ENCODE measurements around the gene TSHZ3. TPM values are rescaled to one million over a fixed set of nuclear protein-coding genes. Genes with fewer than 3 reads are reported as not detected.

The TSHZ3 gene
- total and polyA plus RNA-seq, 2 of the 13 experiments (the other 11 are each of a cell fraction or from before 2014, with no cell fraction given): not detected

DNA sequence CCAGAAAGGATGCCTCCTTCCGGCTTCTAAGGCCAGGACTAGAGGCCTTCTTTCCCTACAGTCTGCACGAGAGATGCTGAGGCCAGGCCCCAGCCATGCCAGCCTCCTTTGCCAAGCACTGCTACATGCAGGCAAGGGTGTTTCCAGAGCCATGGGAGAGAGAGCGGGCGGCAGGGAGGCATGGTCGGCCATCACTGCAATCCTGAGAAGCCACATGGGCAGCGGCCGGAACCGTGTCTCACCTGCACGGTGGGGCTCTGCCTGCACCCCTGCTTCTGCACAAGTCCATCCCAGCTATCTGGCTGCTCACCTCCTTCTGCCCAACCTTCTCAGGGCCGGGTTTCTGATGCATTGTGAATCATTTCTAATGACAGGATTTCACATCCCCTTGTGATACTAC is 35.1 kb downstream of the TSHZ3 start (continued):
- no peak for TF ChIP-seq ZNF816 (CRISPR knock-in tag; IDR thresholded peaks at IDR 0.05; ENCODE audit: borderline replicate concordance)

GRCh38 chr19:31313291-31314030 is 35.8 kb downstream of the TSHZ3 start:
- TF ChIP-seq FOSL2 (CRISPR knock-in tag; IDR thresholded peaks at IDR 0.05) (no peak), PAF1 (CRISPR knock-in tag; IDR thresholded peaks at IDR 0.05) (no peak), GFI1 (CRISPR knock-in tag; IDR thresholded peaks at IDR 0.05; ENCODE audit: borderline replicate concordance) (no peak), KDM5A (IDR thresholded peaks at IDR 0.05; ENCODE audit: borderline replicate concordance, low read length) (no peak)
- TF ChIP-seq, protein P1, sequence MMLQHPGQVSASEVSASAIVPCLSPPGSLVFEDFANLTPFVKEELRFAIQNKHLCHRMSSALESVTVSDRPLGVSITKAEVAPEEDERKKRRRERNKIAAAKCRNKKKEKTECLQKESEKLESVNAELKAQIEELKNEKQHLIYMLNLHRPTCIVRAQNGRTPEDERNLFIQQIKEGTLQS (CRISPR knock-in tag; IDR thresholded peaks at IDR 0.05): no peak
- ATAC-seq: no peak
- peaks cover 0 to 3% of the 10 kb centered on the region in 2 experiments; a peak in 1 of 5 replicates for H3K27me3 ChIP-seq (ENCODE audit: control insufficient read depth in 1 of 2, insufficient read depth in 2 of 2, low read length in 2 of 2)
- intact Hi-C loops (cut with micrococcal nuclease; ENCODE audit: unreplicated experiment): no loop called here
- BruUV-seq (replicated peaks): no TSS peak
- H3K79me2 ChIP-seq (ENCODE audit: insufficient read depth, low read length): no peaks in the 10 kb centered on the region
- no peak overlapping the region for H3K9ac ChIP-seq (ENCODE audit: insufficient read depth, low read depth, low read length)
- DNase-seq (ENCODE audit: low spot score): no peak
- H3K27ac ChIP-seq (ENCODE audit: extremely low read length, insufficient read depth, low read length): no peak overlapping the region
- in situ Hi-C loops (cut with HindIII; ENCODE audit: extremely low pct_ligation_motif_present, low pct_unique_long_range_greater_than_20kb): no loop called here
- CTCF ChIA-PET (ENCODE audit: low intra/inter-chr PET ratio, low total read pairs): no interaction called here
- 24% methylated on average over 13 of the region's 20 CpGs for WGBS (ENCODE audit: low lambda C conversion rate)
- H3K4me1 ChIP-seq (ENCODE audit: insufficient read depth, low read length): no peaks in the 10 kb centered on the region
- no peaks in the 10 kb centered on the region for H3K36me3 ChIP-seq (replicated peaks in 1 of 2; ENCODE audit: control insufficient read depth in 1 of 2, insufficient read depth in 2 of 2, low read length in 2 of 2)
- POLR2A ChIA-PET: no interaction called here
- no peaks in the 10 kb centered on the region for H3K9me3 ChIP-seq (ENCODE audit: low read length)
- no peak overlapping the region for H2AFZ ChIP-seq (ENCODE audit: low read length)
- H4K20me1 ChIP-seq (ENCODE audit: insufficient read depth, low read length): no peaks in the 10 kb centered on the region
- H3K4me3 ChIP-seq (replicated peaks in 1 of 3; ENCODE audit: insufficient read depth in 1 of 3, low read depth in 2 of 3, low read length in 3 of 3): no peak overlapping the region
- no peak overlapping the region for H3K4me2 ChIP-seq (ENCODE audit: low read depth, low read length)
- FAIRE-seq: no peak

Data from HepG2 (cell line).